GM19239 (cell line): ENCODE data around the gene AMOTL2.

ENCODE experiments used
- DNase-seq: peaks from one replicate; pipeline ENCODE4 v3.0.0; 2011; ENCODE audit warnings: low spot score; ENCODE audit not compliant: insufficient read length
- FAIRE-seq: peaks from 2 replicates; lab custom pipeline; 2011; peaks lifted over from hg19 to GRCh38; lab: Jason Lieb, UNC

Gene AMOTL2

DNA sequence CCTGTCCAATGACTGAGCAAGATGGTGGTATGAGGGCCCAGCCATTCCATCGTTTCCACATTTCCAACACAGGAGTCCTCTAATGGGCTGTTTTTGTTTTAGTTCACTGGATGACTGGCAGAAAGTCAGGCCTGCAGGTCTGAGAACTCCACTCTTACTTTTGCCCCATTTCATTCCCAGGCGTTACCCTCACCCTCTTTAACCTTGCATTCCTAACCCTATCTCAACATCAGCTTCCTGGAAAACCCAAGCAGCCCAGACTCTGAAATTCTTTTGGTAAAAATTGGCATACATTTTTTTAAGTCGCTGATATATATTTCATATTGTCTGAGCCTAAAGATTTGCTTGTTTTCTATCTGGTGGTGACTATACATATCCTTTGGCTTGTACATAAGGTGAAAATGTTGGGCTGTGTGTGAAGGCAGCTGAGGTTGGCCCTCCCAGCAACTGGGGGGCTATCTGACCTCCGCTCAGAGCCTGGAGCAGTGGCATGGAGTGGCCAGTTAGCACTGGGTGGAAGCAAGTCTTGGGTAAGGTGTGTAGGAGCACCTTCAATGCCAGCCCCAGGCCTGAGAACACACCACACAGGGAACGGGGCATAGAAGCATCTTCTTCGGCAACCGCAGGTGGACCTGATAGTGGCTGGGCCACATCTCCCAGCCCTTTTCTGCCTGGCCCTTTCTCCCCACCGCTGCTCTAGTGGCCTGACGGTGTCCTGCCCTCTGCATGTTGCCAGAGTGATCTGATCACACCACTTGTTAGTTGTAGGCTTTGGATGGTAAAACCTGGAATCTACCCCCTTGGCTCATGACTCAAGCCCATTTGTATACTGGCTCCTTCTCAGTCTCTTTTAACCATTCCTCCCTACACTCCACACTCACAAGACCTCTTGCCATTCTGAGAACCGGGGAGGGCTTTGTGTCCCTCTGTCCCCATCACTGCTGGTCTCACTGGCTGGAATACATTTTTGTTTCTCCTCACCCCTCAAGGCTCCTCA, 50.0 kb downstream of the AMOTL2 start:
- FAIRE-seq (no peak), DNase-seq (no peak)

DNA sequence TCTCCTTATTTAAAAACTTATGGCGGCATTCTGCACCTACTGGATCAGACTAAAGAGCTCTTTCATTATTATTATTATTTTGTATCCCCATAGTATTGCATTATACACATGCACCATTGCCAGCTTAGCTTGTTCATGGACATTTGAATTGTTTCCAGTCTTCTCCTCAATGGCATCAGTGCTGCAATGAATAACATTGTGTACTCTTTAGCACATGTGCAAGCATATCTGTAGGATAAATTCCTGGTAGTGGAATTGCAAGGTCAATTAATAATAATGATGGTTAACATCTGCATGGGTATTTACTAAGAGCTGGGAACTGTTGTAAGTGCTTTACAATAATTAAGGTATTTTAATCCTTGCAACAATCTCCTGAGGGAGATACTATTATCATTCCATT, 52.0 kb downstream of the AMOTL2 start:
- no peak for FAIRE-seq

GRCh38 chr3:134320749-134321148, 53.5 kb downstream of the AMOTL2 start:
- DNase-seq: no peak
- no peak for FAIRE-seq

More for the DNA sequence above, 52.0 kb downstream of the AMOTL2 start:
- DNase-seq: no peak

GRCh38 chr3:134319931-134320330, 54.3 kb downstream of the AMOTL2 start:
- FAIRE-seq: no peak
- DNase-seq: no peak

- no peak for DNase-seq
- no peak for FAIRE-seq
Observed at GRCh38 chr3:134318166-134318565, 56.1 kb downstream of the AMOTL2 start.

DNA sequence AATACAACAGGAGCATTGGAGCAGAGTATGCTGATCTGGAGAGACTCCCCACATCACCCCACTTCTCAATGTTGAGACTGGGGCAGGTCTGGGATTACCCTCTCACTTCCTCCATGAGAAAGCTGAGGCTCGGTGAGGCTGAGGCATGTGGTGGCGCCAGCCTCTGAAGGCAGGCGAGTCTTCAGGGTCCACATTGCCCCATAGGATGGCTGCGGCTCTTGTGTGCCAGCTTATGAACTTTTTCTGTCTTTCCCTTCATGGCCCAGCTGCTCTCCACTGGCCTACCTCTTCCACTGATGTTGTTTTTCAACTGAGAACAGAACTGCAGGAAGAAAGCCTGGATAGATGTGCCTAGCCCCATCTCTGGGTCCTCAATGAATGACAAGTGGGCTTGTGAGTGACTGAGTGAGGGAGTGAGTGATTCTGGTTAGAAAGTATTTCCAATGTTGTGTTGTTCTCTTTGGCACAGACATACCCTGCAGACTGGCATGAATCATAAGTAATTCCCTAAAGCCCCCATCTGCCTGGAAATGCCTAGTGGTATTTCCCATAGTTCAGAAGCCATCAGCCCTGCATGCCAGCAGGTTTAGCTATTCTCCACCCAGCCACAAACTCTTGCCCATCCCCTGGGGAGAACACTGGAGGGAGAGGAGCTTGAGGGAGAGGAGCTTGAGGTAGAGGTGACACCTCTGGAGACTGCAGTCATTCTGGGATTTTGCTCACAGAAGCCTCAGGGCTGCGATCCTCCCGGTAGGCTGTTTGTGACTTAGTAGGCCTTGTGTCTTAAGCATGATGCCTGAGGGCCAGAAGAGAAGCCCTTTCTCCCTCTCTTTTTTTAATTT, 56.9 kb downstream of the AMOTL2 start:
- FAIRE-seq: no peak
- DNase-seq: no peak

- DNase-seq: no peak
- no peak for FAIRE-seq
Observed at GRCh38 chr3:134315286-134316106, 58.8 kb downstream of the AMOTL2 start.

- FAIRE-seq: no peak
- DNase-seq: no peak
Observed at GRCh38 chr3:134314588-134315285, 59.5 kb downstream of the AMOTL2 start.

GRCh38 chr3:134313847-134314587, 60.2 kb downstream of the AMOTL2 start:
- no peak for DNase-seq
- FAIRE-seq: no peak

GRCh38 chr3:134312873-134313846, 61.1 kb downstream of the AMOTL2 start:
- DNase-seq (no peak), FAIRE-seq (no peak)

DNA sequence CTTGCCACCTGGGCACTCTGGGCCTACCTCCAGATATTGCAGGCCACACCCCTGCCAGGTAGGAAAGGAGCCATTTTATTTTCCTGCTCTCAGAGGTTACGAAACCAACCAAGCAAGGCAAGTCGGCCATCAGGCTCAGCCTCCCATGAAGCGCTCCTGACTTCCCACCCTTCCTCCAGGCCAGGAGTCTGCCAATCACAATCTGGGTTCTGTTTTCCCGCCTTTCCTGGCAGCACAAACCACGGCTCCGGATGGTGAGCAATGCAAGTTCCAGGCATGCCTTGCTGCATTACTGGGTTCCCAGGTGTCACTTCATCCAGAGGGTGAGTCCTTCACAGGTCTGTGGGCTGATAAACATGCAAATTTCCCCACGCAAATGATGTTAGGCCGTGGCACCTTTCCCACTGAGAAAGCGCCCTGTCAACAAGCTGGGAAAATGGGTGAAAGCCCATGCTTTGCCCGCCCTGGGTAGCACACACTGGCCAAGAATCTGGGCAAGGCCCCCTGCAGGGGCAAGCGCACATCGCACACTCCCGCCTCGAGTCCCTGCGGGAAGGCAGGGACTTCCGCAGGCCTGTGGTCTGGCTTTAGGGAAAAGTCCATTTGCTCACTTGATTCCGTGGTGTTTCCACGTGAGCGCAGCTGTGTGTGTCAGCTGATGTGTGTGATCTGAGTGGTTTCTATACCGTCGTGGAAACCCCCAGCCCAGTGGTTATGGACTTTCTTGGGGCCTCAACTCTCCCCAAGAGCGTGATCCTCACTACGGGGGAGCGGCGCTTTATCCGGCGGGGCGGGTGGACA, 62.0 kb downstream of the AMOTL2 start:
- no peak for DNase-seq
- no peak for FAIRE-seq

GRCh38 chr3:134311693-134312071, 62.6 kb downstream of the AMOTL2 start:
- DNase-seq (no peak), FAIRE-seq (no peak)

GRCh38 chr3:134311265-134311664, 63.0 kb downstream of the AMOTL2 start:
- no peak for FAIRE-seq

GRCh38 chr3:134309987-134310700, 64.1 kb downstream of the AMOTL2 start:
- no peak for FAIRE-seq

More at GRCh38 chr3:134311265-134311664, 63.0 kb downstream of the AMOTL2 start:
- DNase-seq: no peak

DNA sequence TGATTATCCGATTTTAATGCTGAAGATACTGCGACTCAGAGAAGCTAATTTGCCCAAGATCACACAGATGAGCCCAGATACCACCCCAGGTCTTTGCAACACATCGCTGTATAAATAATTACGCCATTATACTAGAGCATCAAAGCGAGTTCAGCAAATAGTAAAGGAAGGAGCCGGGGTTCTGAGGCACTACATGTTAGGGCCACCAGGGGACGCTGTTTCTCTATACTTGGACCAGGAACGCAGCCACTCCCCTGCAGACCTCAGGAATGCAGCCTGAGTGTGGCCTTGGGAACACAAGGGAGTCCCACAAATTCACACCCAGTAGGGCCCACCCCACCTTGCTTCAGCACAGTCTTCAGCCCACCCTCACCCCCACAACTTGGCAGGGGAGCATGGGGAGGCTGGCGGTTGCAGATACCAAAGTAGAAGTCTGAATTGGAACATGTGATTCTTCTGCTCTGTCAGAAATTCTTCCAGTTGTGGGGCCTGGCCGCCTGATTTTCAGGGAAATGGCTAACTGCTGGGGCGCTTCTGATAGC, 65.8 kb downstream of the AMOTL2 start:
- peak; percentile 94 for FAIRE-seq
- peak; percentile 71 for DNase-seq

More at GRCh38 chr3:134309987-134310700, 64.1 kb downstream of the AMOTL2 start:
- DNase-seq: no peak

GRCh38 chr3:134307425-134307824, 66.8 kb downstream of the AMOTL2 start:
- peak; percentile 23 for FAIRE-seq
- DNase-seq: no peak
